Activated CD4-positive, alpha-beta T cell treated with anti-CD3 and anti-CD28 coated beads, Interleukin-2, Interleukin-4, amounts not matched to agents 100 ng/mL and 50 ng/mL, durations not matched to agents 16 hours and 8 hours (primary cell): ENCODE results near the gene PRDX6.
A peak's percentile ranks its signal among the peaks of the same experiment; 100 is the strongest.
"Not testable (repeated sequence)": the region's sequence is repeated elsewhere in the genome, so short reads cannot be mapped to it uniquely, and the experiment has no call there.

Experiments
- DNase-seq: peaks from one replicate; pipeline ENCODE4 v3.0.0-alpha.2; 2020; ENCODE audit warnings: low spot score

The PRDX6 gene

GRCh38 chr1:173477286-173478093, at the start of gene PRDX6:
Gene PRDX6 (plus strand): TSS chr1:173477335. CDS start chr1:173477398, 63 bp downstream.
- peak; percentile 82 for DNase-seq

GRCh38 chr1:173429471-173430402, 47.4 kb upstream of the PRDX6 start:
- DNase-seq = peak; percentile 59

GRCh38 chr1:173430677-173431303, 46.3 kb upstream of the PRDX6 start:
- DNase-seq = no peak

- DNase-seq = peak; percentile 88
Measured at GRCh38 chr1:173431304-173432045, 45.7 kb upstream of the PRDX6 start.

- DNase-seq = no peak
Measured at GRCh38 chr1:173432331-173432730, 44.8 kb upstream of the PRDX6 start.

GRCh38 chr1:173433751-173434326, 43.3 kb upstream of the PRDX6 start:
- no peak for DNase-seq

- DNase-seq = no peak
Measured at GRCh38 chr1:173436841-173437428, 40.2 kb upstream of the PRDX6 start.

- no peak for DNase-seq
Measured at GRCh38 chr1:173438675-173439074, 38.5 kb upstream of the PRDX6 start.

GRCh38 chr1:173440430-173440829, 36.7 kb upstream of the PRDX6 start:
- no peak for DNase-seq

GRCh38 chr1:173444757-173445156, 32.4 kb upstream of the PRDX6 start:
- no peak for DNase-seq

GRCh38 chr1:173445164-173445563, 32.0 kb upstream of the PRDX6 start:
- no peak for DNase-seq

GRCh38 chr1:173445656-173446055, 31.5 kb upstream of the PRDX6 start:
- DNase-seq = no peak

GRCh38 chr1:173447224-173447623, 29.9 kb upstream of the PRDX6 start:
- no peak for DNase-seq

GRCh38 chr1:173448945-173449344, 28.2 kb upstream of the PRDX6 start:
- no peak for DNase-seq

- no peak for DNase-seq
Measured at GRCh38 chr1:173451981-173452380, 25.2 kb upstream of the PRDX6 start.

GRCh38 chr1:173453982-173454381, 23.2 kb upstream of the PRDX6 start:
- no peak for DNase-seq

GRCh38 chr1:173454966-173455524, 22.1 kb upstream of the PRDX6 start:
- DNase-seq = peak; percentile 22

- no peak for DNase-seq
Measured at GRCh38 chr1:173459885-173460284, 17.2 kb upstream of the PRDX6 start.

- not testable (repeated sequence) for DNase-seq
Measured at GRCh38 chr1:173462666-173463065, 14.5 kb upstream of the PRDX6 start.

- DNase-seq = not testable (repeated sequence)
Measured at GRCh38 chr1:173464185-173464584, 12.9 kb upstream of the PRDX6 start.

GRCh38 chr1:173467426-173467825, 9.7 kb upstream of the PRDX6 start:
- no peak for DNase-seq
